GM19328 (cell line): ENCODE results near the gene ARFGEF2.
A peak's percentile ranks its signal among the peaks of the same experiment; 100 is the strongest.
"Not testable (repeated sequence)": the region's sequence is repeated elsewhere in the genome, so short reads cannot be mapped to it uniquely, and the experiment has no call there.

Experiments
- ATAC-seq: cut with Tn5 transposase; IDR thresholded peaks from one replicate; pipeline ENCODE4 v1.9.1; 2021; ENCODE audit warnings: mild to moderate bottlenecking, moderate library complexity; ENCODE audit not compliant: unreplicated experiment

The ARFGEF2 gene

GRCh38 chr20:48921168-48921882, at the start of gene ARFGEF2:
ARFGEF2 (plus strand) TSS chr20:48921711; CDS start chr20:48921890, 179 bp downstream.
- peak; percentile 81 for ATAC-seq

DNA sequence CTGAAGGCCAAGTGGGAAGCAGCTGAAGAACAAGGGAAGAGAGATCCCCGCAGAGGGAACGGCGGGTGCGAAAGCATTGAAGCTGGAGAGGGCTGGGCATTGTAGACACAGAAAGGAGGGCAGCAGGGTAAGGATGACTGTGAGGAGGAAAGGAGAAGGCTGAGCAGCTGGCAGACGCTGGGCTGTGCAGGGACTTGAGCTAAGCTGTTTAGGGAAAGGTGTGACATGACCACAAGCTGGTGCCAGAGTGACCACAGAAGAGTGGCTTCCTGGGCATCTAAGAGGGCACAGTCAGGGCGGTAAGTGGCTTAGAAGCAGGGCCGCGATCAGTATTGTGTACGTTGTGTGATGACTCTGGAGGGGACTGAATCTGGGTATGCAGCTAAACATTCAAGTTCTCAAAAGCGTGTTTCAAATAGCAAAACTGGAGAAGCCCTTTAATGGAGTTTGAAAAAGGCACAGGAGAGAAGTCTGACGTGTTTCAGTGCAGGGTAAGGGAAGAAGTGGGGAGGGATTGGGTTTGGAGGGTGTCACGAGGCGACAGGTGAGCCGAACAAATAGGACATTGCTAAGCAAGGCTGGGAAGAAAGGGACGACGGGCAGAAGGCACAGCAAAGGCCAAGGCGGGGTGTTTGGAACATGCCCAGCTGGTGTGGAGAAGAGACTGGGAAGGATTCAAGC, 46.1 kb upstream of the ARFGEF2 start:
- ATAC-seq: no peak

DNA sequence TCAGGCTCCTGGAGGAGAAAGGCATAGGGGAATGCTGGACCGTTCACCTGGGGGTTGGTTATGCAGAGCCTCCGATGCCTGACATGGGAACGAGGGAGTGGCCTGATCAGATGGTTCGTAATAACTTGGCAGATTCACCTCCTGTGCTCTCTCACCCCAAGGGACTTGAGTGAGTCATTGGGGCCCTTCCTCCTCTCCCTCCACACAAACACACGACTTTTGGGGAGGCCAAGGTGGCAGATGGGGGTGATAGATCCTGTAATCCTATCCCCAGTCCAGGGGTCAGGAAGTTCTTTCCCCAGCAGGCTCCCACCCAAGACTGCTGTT, 45.6 kb upstream of the ARFGEF2 start:
- ATAC-seq: no peak

DNA sequence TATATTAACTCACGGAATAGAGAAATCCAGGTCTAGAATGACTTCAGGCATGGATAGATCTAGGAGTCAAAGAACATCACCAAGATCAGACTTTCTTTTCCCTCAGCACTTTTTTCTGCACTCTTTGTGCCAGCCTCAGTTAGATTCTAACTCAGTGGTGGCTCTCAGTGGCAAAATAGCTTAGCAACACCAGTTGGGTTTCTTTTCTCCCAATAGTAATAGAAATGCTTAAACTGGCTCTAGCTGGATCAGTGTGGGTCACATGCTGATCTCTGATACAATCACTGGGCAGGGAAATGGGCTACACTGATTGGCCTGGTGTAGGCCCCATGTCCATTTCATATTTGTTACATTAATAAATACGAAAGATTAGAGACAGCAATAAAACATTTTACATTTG, 44.2 kb upstream of the ARFGEF2 start:
- ATAC-seq: no peak

- no peak for ATAC-seq
These were observed 42.8 kb upstream of the ARFGEF2 start for GRCh38 chr20:48878534-48879248.

GRCh38 chr20:48879612-48880245, 41.8 kb upstream of the ARFGEF2 start:
- no peak for ATAC-seq

GRCh38 chr20:48880331-48880730, 41.2 kb upstream of the ARFGEF2 start:
- no peak for ATAC-seq

DNA sequence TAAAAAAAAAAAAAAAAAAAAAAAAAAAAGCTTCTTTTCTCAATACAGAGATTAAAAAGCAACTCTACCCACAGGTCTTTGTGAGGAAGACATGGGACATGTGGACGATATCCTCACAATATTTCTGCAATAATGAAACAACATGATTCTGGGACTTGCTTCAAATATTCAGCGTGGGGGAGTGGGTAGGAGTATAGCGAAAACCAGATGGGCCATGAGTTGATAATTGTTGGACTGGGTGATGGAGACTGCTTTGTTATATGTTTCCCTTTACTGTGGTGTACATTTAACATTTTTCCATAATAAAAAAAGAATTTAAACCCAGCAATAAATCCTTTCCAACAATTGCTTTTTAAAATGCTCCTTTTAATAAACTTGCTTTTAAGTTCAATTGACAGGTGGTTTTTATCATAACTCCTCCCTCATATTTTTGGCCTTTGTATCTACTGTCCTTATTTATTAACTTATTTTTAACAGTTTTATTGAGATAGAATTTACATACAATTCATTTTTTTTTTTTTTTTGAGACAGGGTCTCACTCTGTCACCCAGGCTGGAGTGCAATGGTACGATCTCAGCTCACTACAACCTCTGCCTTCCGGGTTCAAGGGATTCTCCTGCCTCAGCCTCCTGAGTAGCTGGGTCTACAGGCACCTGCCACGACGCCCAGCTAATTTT, 40.4 kb upstream of the ARFGEF2 start:
- no peak for ATAC-seq

- no peak for ATAC-seq
These were observed 36.3 kb upstream of the ARFGEF2 start for GRCh38 chr20:48885237-48885636.

DNA sequence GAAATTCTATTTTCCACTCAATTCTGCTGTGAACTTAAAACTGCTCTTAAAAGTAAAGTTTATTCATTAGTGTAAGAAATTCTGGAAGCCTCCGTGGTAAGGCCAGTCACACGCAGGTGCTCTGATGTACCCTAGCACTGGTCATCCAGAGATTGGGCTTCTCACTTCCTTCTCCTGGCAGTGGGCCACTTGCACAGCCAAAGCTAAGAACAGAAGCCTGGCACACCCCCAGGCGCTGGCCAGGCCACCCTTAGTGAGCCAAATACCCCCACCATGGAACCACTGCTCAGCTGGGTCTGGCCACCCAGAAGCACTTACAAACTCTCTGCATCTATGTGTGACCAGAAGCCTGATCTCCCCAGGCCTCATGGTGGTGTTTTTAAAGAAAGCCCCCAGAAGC, 35.3 kb upstream of the ARFGEF2 start:
- no peak for ATAC-seq

- no peak for ATAC-seq
These were observed 34.7 kb upstream of the ARFGEF2 start for GRCh38 chr20:48886811-48887210.

DNA sequence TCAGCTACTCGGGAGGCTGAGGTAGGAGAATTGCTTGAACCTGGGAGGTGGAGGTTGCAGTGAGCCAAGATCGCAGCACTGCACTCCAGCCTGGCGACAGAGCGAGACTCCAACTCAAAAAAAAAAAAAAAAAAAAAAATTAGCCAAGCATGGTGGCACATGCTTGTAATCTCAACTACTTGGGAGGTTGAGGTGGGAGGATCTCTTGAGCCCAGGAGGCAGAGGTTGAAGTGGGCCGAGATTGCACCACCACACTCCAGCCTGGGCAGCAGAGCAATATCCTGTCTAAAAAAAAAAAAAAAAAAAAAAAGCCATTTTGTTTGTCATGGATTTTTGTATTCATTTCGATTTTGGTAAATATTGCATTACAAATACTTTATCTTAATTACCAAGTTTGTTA, 33.0 kb upstream of the ARFGEF2 start:
- ATAC-seq: not testable (repeated sequence)

GRCh38 chr20:48889140-48889790, 32.2 kb upstream of the ARFGEF2 start:
- no peak for ATAC-seq

DNA sequence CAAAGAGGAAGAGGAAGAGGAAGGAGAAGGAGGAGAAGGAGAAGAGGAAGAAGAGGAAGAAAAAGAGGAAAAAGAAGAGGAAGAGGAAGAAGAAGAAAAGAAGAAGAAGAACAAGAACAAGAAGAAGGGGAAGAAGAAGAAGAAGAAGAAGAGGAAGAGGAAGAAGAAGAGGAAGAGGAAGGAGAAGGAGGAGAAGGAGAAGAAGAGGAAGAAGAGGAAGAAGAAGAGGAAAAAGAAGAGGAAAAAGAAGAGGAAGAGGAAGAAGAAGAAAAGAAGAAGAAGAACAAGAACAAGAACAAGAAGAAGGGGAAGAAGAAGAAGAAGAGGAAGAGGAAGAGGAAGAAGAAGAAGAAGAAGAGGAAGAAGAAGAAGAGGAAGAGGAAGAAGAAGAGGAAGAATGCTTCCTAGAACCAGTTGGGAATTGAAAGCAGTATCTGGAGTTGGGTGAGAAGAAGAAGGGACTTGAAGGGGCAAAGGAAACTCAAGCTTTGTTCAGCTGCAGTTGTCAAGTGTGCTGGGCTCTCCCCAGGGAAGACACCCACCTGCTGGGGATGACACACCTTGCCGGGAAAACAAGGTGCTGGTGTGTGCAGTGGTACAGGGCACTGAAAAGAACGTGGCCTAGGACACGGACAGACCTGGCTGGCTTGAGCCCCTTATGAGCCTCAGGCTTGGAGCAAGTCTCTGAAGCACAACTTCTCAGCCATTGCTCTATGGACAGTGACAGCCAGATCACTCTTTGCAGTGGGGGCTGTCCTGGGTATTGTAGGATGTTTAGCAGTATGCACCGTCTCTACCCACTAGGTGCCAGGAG, 30.1 kb upstream of the ARFGEF2 start:
- ATAC-seq: no peak

DNA sequence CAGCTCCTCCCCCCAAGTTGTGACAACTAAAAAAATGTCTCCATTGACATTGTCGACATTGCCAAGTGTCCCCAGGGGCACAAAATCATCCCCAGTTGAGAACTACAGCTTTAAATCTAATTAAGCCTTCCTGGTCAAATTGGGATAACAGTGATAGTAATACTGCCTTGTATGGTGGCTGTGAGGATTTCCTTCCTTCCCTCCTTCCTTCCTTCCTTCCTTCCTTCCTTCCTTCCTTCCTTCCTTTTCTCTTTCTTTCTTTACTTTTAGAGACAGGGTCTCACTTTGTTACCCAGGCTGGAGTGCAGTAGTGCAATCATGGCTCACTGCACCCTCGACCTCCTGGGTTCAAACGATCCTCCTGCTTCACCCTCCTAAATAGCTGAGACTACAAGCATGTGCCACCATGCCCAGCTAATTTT, 29.5 kb upstream of the ARFGEF2 start:
- ATAC-seq: no peak

GRCh38 chr20:48892891-48893290, 28.6 kb upstream of the ARFGEF2 start:
- ATAC-seq: no peak

DNA sequence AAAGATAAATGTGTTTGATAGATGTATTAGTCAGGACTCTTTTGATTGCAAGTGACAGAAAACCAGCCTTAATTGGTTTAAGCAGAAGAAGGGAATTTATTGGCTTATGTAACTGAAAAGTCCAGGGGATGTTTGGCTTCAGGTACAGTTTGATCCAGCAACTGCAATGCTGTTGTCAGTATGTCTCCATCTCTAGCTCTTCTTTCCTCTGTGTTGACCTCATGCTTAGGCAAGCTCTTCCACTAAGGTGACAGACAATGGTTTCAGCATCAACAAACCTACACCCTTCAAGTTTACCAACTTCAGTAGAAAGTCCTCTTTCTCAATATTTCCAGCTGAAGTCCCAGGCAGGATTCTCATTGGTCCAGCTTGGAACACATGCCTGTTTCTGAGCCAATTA, 28.1 kb upstream of the ARFGEF2 start:
- ATAC-seq: no peak

- no peak for ATAC-seq
These were observed 24.1 kb upstream of the ARFGEF2 start for GRCh38 chr20:48897305-48898010.

GRCh38 chr20:48898210-48898609, 23.3 kb upstream of the ARFGEF2 start:
- ATAC-seq: no peak
